Suppressor macrophage treated with lipopolysaccharide for 4 hours (primary cell): ENCODE results near the gene ASXL1.

Experiments
- DNase-seq: peaks from one replicate; pipeline ENCODE4 v3.0.0-alpha.2; 2020

The ASXL1 gene

DNA sequence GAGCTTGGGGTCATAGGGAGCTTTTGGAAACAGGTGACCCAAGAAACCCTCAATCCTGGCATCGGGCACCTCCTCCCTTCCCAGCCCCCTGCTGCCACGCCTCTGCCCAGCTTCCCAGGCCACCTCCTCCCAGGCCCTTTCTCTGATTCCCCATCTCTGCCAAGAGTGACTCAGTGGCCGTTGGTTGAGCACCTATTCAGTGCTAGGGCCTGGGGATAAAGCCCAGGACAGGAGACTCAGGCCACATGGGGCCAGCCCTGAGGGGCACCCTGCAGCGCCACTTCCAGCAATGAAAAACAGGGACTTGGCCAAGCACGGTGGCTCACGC, 110.1 kb downstream of the ASXL1 start:
- DNase-seq, result no peak

DNA sequence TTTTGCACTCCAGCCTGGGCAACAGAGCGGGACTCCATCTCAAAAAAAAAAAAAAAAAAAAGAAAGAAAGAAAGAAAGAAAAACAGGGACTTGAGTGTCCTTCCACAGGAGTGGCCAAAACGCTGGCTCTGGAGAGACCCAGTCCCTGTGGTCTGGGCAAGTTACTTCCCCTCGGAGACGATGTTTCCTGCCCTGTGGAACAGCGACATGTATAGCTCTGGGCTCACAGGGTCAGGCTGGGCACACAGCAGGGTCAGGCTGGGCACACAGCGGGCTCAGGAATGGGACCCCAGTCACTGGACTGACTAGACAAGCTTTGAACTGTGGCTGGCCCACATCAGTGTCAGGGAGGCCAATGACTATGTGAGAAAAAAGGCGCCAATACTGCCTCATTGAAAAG, 110.7 kb downstream of the ASXL1 start:
- no peak for DNase-seq

DNA sequence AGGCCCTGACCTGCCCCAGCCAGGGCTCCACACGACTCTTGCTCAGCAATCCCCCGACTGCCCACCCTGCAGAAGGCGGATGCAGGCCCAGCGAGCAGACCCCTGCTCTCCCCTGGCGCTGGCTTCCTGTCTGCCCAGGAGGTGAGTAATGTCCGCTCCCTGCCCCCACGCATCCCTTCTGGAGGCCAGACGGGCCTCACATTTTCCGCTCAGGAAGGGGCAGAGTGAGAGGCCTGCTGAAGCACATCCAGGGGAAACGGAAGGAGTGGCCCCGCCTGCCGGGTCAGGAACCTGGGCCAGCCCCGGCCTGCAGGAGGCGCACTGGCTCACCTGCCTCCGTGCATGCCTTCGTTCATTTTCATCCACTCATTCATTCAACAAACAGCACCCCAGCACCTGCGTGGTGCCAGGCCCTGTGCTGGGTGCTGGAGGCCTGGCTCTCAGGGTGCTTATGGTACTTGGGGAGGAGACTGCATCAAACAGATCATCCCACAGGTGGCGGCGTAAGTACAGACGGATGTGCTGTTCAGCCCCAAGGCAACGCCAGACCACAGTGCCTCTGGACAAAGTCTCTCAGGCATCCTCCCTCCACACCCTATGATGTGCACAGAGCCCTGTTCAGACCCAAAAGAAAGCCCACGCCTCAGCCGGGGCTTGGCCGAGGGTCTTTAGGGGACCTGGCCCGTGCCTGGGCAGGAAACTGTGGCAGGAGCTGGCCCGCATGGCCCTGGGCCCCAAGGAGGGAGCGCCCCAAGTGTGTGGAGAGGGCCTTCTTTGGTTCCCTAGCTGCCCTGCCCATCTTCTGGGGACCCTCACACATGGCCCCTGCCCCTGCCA, 112.1 kb downstream of the ASXL1 start:
- peak; percentile 47 for DNase-seq

DNA sequence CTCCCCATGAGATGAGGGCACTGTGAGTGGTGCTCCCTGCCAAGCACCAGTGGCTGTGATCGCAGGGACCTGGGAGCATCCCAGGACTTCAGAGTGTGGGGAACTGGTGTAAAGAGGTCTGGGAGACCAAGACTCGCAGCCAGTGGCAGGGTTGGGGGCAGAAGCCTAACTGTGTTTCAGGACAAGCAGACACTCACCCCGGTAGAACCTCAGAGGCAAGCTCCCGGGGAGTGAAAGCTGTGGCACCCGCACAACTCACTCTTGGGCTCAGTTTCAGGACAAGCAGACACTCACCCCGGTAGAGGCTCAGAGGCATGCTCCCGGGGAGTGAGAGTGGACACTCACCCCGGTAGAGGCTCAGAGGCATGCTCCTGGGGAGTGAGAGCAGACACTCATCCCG, 112.8 kb downstream of the ASXL1 start:
- DNase-seq, result no peak

DNA sequence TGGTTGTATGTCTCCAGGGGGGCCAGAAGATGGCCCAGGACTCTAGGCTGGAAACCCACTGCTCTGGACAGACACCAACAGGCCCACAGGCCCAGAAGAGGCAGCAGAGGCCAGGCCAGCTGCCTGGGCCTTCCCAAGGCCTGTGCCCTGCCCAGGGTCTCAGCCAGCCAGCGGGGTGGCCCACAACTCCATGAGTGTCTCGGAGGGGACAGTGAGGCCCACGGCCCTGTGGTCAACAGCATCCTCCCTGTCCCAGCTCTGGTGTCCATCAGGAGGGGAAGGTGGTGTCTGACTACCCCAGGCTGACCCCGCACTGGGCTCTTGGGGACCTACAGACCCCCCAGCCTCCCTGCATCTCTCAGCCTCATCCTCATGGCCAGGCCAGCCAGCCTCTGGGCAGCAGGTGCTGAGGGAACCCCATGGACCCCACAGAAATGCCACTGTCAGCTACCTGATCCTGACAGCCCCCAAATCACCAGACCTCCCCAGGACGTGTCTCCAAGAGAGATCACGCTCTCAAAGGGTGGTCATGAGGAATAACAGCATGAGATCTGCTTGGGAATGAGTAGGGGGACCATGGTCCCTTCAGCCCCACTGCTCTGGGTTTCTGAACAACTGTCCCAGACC, 114.6 kb downstream of the ASXL1 start:
- DNase-seq, result no peak

DNA sequence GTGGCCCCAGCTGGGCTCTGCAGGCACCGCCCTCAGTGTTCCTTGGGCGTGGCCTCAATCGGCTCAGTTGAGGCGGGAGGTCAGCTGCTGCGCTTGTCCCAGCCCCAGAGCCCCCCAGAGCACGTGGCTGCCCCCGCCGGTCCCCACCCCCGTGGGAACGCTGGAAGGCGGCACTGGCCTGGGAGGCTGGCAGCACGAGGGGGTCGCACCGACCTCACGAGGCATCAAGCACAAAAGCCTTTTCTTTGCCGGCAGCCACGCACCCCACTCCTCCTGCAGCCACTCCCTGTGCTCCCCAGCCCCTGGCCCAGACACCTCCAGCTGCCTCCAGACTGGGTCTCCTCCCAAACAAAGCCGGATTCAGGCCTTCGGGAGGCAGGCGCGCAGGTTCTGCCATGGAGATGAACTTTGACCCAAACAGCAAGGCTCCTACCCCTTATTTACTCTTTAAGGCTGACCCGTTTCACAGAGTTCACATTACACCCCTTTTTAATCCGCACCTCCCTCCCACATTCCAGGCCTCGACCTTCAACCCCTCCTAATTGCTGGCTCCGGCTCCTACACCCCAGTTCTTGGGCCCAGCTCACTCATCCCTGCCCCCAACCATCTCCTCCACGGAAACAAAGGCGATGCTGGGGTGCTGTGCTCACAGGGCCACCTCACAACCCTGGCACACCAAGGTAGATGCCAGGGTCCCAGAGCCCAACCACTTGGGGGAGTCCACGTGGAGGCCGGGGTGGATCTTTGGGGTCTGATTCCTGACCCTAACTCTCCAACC, 115.3 kb downstream of the ASXL1 start:
- DNase-seq, result no peak

DNA sequence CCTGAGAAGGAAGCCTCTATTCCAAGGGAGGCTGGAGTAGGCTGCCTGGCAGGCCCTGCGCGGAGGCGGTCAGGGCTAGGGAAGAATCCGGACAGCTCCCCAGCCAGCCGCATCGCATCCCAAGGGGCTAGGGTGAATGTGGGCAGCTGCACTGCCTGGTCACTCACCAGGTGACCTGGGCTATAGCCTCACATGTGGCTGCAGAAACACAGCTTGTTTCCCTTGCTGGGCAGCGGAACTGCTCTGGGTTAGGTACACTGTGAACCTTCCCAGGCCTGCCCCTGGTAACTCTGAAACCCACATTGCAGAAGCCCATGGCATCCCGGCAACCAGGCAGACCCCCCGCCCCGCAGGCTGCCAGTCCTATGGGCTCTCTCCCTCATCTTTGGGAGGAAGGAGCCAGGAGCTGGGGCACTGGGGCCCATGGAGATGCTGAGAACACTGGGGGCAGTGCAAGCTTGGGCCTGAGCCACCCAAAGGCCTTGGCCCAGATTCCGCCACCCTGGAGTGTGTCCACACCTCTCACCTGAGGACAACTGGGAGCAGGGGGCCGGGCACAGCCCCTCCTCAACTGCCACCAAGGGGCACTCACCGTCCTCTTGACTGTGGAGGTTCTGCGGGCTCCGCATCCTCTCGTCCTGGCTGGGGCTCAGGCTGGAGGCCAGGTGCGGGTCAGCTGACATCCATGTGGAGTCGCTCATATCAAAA, 116.0 kb downstream of the ASXL1 start:
- no peak for DNase-seq

DNA sequence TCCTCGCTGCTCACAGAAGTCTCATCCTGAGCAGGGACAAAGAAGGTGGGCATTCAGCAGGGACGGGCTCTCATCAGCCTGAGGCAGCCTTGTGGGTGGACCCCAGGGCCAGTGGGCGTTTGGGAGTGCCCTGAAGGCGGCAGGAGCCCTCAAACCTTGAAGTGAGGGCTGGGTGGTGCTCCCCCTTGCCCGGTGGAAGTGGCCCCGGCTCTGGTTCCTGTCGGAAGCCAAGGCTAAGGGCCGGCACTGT, 116.5 kb downstream of the ASXL1 start:
- DNase-seq, result no peak

DNA sequence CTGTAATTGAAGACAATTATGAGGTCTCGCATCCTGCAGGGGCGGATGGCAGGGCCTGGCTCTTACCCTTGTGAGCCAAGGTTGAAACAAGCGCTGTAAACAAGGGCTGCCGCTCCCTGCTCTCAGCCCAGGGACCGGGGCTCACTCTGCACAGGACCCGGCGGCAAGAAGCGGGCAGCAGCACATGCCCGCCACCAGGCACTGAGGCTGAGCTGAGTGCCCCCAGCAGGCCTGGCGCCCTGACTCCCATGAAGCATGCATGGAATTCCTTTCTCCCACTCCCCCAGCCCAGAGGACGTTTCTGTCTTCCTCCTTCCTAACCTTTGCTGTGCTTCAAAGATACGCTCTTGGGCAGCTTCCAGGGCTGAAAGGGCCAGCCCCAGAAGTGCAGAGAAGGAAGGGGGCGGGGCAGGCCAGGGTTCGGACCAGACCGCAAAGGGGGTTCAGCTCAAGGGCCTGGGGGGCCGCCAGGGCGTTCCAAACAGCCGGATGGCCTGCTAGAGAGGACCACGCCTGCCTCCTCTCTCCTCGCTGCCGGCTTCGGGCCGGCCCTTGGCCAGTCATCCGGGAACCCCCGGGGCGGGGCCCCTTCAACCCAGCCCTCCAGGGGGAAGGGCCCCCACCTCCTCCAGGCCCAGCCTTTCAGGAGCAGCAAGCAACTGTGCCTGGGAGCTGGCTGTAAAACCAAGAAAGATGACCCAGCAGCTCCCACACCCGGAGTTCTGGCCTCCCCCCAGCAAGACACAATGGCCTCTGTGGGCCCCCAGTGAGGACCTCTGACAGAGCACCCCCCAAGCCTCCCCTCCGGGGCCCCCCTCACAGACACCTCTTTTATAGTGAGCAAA, 117.1 kb downstream of the ASXL1 start:
- DNase-seq, result peak; percentile 76

DNA sequence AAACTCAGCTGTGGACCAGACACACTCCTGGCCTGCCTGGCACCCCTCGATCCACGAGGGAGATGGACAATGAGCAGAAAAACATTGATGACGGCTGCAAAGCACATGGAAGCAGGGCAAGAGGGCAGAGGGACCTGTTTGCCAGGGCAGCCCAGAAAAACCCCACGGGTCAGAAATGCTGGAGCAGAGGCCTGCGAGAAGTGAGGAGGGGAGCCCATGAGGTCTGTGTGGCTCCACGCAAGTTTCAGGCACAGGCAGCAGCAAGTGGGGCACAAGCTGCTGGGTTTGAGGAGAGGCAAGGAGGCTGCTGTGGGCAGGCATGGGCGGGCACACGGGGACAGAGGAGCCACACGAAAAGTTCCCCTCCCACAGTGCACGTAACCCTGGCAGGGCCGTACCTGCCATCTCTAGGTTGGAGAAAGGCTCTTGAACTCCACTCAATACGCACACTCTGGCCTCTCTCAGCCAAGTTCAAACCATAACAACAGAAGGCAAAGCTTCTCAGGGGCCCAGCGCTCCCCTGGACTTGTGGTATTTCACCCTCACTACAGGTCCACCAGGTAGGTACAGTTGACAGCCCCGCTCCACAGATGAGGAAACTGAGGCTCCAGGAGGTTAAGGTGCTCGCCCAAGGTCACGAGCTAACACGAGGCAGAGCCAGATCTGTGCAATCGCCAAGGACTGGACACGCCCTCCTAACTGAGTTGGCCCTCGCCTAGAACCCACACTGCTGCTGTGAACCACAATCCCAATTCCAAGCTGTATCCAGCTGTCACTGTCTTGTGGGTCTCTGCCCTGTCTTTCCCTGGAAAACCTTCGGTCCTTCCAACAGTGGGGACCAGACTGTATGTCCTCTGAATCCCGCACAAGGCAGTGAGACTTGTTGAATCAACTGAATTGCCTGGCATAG, 118.8 kb downstream of the ASXL1 start:
- DNase-seq, result no peak

DNA sequence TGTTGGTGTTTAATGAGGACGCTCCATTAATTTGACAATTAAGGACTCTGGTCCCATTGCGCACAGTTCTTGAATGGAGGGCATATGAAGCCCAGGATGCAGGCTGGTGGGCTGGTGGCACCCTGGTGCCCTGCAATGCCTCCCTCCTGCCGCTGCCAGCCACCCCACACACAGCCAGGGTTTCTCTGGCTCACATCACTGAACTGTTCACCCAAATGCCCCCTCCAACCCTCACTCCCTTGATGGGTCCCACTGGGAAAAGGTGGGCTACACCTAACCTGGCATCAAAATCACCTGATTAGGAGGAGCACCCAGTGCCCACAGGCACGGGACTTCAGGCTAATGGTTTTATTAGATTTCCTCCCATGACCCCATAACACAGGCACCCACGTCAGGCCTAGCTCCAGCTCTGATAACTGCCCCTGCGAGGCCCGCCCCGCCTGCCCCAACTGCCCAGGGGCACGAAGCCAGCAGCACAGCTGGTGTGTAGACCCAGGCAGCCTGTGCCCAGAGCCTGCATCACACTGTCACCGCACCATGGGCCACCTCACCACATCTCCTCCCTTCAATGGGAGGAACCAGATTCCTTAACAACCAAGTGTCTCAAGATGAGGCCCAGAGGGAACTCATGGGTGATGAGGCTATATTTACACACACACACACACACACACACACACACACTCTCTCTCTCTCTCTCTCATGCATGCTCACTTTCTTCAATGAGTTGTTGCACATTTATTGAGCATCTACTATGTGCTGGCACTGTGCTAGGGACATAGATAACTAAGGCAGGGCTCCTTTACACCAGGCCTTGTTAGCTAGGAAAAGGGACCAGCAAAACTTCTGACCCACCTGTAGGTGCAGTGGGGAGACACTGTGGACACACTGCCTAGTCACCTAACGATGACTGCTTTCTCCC, 119.7 kb downstream of the ASXL1 start:
- no peak for DNase-seq

DNA sequence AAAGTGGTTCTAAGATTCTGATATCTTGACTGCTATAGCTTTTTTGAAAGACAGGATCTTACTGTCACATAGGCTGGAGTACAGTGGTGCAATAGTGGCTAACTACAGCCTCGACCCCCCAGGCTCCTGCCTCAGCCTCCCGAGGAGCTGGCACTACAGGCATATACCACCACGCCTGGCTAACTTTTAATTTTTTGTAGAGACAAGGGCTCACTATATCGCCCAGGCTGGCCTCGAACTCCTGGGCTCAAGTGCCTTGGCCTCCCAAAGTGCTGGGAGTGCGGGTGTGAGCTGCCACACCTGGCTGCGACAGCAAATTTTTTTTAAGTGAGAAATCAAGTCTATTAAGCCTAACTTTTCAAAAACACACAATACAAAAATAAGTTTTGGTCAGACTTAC, 120.4 kb downstream of the ASXL1 start:
- no peak for DNase-seq

DNA sequence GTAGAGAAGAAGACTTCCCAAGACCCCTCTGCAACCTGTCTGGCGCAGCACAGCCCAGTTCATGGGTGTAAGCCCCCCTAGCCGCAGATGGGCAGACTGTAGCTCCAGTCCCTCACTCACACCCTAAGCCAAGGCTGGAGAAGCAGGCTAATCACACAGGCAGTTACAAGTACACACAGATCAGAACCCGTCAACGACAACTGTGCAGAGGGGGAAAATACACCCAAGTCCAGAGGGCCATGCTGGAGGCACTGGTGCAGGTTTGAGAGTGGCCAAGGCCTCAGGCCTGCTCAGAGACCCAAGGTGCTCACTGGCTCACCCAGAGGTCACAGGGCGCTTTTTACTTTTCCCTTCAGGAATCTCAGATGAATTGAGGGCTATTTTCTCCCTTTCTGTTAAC, 120.9 kb downstream of the ASXL1 start:
- no peak for DNase-seq

DNA sequence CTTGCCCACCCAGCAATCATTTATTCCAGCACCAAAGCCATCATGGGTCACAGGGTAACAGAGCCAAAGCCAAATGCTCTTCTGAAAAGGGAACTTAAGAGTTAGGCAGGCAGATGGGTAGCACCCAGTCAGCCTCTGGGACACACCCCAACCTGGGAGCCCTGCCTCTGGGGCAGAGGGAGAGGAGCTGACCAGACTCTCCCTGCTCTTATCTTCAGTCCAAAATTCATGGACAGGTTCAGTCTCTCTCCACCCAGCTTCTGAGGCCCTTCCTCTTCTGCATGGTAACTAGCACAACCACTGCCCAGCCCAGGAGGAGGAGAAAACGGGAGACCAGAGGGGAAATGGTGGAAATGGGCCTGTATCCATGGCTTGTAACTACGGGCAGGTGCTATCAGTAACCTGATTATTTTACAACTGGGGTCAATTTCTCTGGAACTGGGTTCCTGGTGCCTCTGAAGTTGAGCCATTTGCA, 121.6 kb downstream of the ASXL1 start:
- DNase-seq, result no peak

DNA sequence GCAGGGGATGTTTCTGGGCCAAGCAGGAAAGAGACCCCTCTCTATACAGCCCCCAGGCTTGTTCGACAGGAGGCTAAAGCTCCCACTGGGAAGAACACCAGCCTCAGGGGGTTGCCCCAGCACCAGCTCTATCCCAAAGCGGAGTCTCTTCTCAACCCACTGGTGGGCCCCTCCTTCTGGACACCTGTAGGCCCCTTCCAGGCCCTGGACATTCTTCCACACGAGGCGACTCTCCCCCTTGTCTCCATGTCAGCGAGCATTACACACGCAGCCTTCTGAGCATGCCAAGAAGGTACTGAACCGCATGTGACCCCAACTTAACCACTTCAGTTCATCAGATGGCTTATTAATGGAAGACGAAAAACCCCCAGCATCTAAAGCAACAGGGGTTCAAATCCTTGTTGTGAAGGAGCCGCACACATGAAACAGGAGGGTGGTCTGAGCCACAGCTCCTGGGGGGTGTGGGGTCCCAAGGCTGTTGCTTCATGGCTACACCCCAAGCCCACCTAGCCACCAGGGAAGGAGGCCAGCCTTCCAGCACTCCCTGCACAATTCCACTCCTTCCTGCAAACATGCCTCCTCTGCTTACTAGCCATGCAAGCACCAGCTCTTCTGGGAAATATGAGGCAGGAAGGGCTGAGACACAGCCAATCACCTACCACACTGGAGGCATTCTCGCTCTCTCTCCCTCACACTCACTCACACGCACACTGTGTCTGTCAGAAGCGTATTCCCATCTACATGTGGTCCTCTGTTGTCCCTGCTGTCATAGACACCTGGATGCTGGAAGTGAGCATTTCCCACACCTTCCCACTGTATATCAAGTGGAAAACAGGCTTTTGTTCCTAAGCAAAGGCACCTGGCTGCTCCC, 122.5 kb downstream of the ASXL1 start:
- no peak for DNase-seq

DNA sequence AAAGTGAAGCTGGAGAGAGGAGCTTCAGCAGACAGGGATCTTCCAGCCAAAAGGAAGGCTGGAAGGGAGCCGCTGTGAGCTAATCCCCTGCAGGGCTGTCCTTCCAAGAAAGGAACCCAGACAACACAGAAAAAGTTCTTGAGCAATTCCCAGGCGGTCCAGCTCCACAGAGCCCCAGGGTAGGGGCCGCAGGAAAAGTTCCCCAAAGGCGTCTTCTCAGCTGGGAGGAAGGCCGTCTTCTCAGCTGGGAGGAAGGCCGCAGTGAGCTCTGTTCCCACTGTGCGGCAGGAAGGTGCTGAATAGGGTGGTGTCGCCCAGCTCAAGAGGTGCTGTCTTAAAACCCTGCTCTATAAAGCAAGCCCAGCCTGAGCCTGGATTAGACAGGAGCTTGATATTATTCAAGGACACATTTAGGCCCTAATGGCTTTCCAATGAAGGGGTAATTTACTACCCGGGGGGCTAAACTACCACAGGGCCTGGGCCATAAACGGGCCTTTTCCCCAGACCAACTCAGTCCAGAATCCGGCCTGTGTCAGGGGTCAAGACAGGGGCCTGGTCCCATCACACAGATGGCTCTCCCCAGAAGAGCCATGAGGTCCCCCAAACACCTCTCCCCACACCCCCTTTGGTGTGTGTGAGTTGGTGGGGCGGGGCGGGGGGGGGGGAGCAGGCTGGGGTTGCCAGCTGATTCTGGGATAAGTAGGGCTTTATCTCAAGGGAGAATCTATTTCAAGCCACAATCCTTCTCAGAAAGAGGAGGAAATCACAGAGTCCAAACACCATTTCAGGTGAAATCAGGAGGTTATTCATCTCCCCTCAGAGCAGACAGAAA, 123.4 kb downstream of the ASXL1 start:
- no peak for DNase-seq

DNA sequence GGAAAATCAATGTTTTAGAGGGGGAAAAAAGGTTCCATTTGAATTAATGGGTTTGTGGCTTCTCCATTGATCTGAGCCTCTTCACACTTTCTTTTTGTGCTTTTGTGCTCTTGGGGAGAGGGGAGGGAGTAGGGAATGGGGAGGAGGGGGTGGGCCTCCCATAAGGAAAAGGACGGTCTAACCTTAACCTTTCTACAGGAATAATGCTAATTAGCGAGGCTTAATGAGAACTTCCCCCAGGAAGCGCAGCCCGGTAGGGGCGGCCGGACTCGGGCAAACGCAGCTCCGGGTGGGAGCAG, 124.0 kb downstream of the ASXL1 start:
- DNase-seq, result no peak

DNA sequence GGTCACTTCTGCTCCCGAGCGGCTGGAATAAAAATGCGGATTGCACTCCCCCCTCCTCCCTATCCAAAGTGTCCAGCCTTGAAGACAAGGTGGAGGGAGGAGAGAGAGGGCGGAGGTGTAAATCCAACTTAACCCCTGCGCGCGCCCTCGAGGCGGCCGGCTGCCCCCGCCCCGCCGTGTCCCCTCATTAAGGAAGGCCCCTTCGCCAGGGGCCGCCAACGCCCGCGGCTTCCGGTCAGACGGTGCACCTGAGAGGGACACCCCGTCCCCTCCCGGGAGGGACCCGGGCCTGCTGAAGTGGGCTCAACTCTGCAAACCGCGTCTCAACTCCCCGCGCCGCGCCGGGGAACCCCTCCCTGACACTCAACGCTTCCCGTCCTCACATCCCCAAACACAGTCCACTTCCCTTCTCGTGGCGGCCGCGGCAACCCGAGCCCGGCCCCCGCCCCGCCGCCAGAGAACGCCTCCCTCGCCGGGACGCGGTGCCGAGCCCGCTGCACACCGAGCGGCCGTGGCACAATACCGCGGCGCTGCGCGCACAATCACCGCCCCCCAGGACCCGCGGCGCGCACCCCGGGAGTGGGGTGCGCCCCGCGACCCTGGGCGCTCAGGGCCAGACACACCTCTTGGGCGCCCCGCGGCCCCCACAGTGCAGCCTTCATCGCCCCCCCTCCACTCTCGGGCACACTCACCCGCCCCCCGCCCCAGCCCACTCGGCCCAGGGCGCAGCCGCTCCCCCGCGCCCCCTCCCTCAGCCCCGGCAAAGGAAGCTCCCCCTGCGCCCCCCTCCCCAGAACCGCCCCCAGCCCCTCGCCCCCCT, 124.5 kb downstream of the ASXL1 start:
- DNase-seq, result peak; percentile 75
